ENCODE data around the gene EAPP. TPM values are rescaled to one million over a fixed set of nuclear protein-coding genes. Genes with fewer than 3 reads are reported as not detected.

Gene EAPP

DNA sequence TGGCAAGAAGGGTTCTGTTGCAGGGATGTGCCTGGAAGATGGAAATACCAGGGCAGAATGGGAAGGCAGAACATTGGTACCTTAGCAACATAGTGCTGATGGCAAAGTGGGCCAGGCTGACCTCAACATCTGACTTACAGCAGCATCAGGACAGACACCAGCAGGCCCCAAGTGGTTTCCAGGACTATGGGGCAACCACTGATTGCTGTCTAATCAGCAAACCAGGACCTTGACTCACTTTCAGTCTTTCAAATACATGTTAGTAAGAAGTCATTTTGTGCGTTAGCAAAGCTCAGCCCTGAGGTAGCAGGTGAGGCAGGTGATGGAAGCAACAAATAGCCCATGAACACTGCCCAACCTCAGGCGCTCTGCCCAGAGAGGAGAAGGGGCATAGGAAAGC, 72.8 kb downstream of the EAPP start:
- no peak overlapping the region for H2AK5ac ChIP-seq (ENCODE audit: low read length, severe bottlenecking)
- H3K4me3 ChIP-seq (ENCODE audit: insufficient read depth in 1 of 2, low read depth in 1 of 2, low read length in 2 of 2) = no peak overlapping the region
- no peak overlapping the region for H3K4ac ChIP-seq (ENCODE audit: low read depth in 1 of 2, low read length in 2 of 2)
- H3K27ac ChIP-seq (ENCODE audit: low read length, poor library complexity, severe bottlenecking) = no peak overlapping the region
- H2BK15ac ChIP-seq (ENCODE audit: low read depth, poor library complexity, severe bottlenecking) = no peak overlapping the region
- H2BK120ac ChIP-seq (ENCODE audit: low read depth, low read length) = no peak overlapping the region
- H3K79me1 ChIP-seq (replicated peaks; ENCODE audit: low read length, poor library complexity, severe bottlenecking) = no peaks in the 10 kb centered on the region
- no peak overlapping the region for H3K9ac ChIP-seq (ENCODE audit: low read length)
- no peak overlapping the region for H2AFZ ChIP-seq (ENCODE audit: low read depth, low read length)
- WGBS = 97% methylated on average over 2 of the region's 2 CpGs
- no peaks in the 10 kb centered on the region for H3K36me3 ChIP-seq (ENCODE audit: control insufficient read depth in 1 of 2, insufficient read depth in 2 of 2, low read depth in 1 of 2, low read length in 2 of 2)
- H3K27me3 ChIP-seq (ENCODE audit: control insufficient read depth in 1 of 2, insufficient read depth in 1 of 2, low read length in 2 of 2) = no peaks in the 10 kb centered on the region
- H2BK12ac ChIP-seq (ENCODE audit: low read length in 2 of 2) = no peak overlapping the region
- H3K4me2 ChIP-seq (ENCODE audit: low read length, poor library complexity, severe bottlenecking) = no peak overlapping the region
- H4K91ac ChIP-seq (ENCODE audit: low read length) = no peak overlapping the region
- H3K18ac ChIP-seq (ENCODE audit: low read depth in 1 of 2, low read length in 2 of 2) = no peak overlapping the region
- peaks cover 6% of the 10 kb centered on the region for H3K4me1 ChIP-seq (ENCODE audit: control insufficient read depth, insufficient read depth, low read depth, low read length)
- DNase-seq = no peak
- H3K23ac ChIP-seq (ENCODE audit: low read length in 2 of 2) = no peak overlapping the region
- no peak overlapping the region for H4K8ac ChIP-seq (ENCODE audit: low read length)
- no peak overlapping the region for H2BK5ac ChIP-seq (ENCODE audit: low read depth, low read length, poor library complexity, severe bottlenecking)
- no peak overlapping the region for H3K14ac ChIP-seq (ENCODE audit: low read length in 2 of 2)
- H3K9me3 ChIP-seq (ENCODE audit: control insufficient read depth, low read length) = no peaks in the 10 kb centered on the region

Small RNA genes within 50 kb of the gene (small RNA-seq; reads per million reads assigned to genes)
- not detected for gene RNU1-27P (ENCODE audit: low read depth)
- gene RNU1-28P (ENCODE audit: low read depth) = not detected
